Esophagus squamous epithelium (tissue), 4 donors: Measurements from ENCODE around the gene KRT31.

ENCODE experiments used
- CTCF ChIP-seq, 6 experiments: fragments of 450-650 bp in 4 of 6; fragments of 200-600 bp in 2 of 6; sonication (generic) in 2 of 6; IDR thresholded peaks; one replicate each; pipeline ENCODE4 v1.5.1; 2016 to 2019; ENCODE audit warnings: antibody characterized with exemption in 6 of 6, mild to moderate bottlenecking in 4 of 6, moderate library complexity in 4 of 6
- POLR2A ChIP-seq, 4 donors: fragments of 450-650 bp; IDR thresholded peaks; one replicate each; pipeline ENCODE4 v1.6.1; 2017; ENCODE audit warnings: antibody characterized with exemption in 4 of 4, mild to moderate bottlenecking in 4 of 4, moderate library complexity in 3 of 4

- no peak for TF ChIP-seq CTCF (IDR thresholded peaks at IDR 0.05)
- TF ChIP-seq POLR2A (IDR thresholded peaks at IDR 0.05): no peak
Observed at GRCh38 chr17:41347869-41348760, 49.3 kb downstream of the KRT31 start.
